CD14-positive monocyte (primary cell): Measurements from ENCODE around the gene KIAA1755. TPM values are rescaled to one million over a fixed set of nuclear protein-coding genes. Genes with fewer than 3 reads are reported as not detected.
A peak's percentile ranks its signal among the peaks of the same experiment; 100 is the strongest.

ENCODE experiments used
- DNase-seq, 3 donors: peaks; one replicate each; pipeline ENCODE4 v3.0.0-alpha.2; 2011 to 2022
- H2AFZ ChIP-seq: 2 replicates; pipeline ENCODE4 v1.6.0; 2012; ENCODE audit warnings: mild to moderate bottlenecking, low read depth, low read length, inconsistent platforms; ENCODE audit not compliant: insufficient read depth, poor library complexity, severe bottlenecking
- H3K27ac ChIP-seq, 2 donors: 1 replicate in 1 of 2; 2 replicates in 1 of 2; pipeline ENCODE4 v1.5.1; 2012 to 2013; ENCODE audit warnings: low read length in 2 of 2, control low read depth in 1 of 2, inconsistent platforms in 1 of 2, low read depth in 1 of 2, mild to moderate bottlenecking in 1 of 2
- H3K27me3 ChIP-seq, 2 donors: one replicate each; pipeline versions ENCODE4 v1.6.0 to v1.6.1; 2011 to 2013; ENCODE audit warnings: low read length in 2 of 2; ENCODE audit not compliant: control insufficient read depth in 2 of 2, insufficient read depth in 2 of 2
- H3K36me3 ChIP-seq, 2 donors: replicated peaks in 1 of 2; 1 replicate in 1 of 2; 2 replicates in 1 of 2; pipeline versions ENCODE4 v1.5.1 to v1.6.1; 2012 to 2013; ENCODE audit warnings: low read length in 2 of 2, control low read depth in 1 of 2, inconsistent platforms in 1 of 2, mild to moderate bottlenecking in 1 of 2; ENCODE audit not compliant: insufficient read depth in 2 of 2, control insufficient read depth in 1 of 2
- H3K4me1 ChIP-seq, 2 donors: 1 replicate in 1 of 2; 2 replicates in 1 of 2; pipeline versions ENCODE4 v1.5.1 to v1.6.1; 2012 to 2013; ENCODE audit warnings: low read length in 2 of 2, control low read depth in 1 of 2, inconsistent platforms in 1 of 2, mild to moderate bottlenecking in 1 of 2, moderate library complexity in 1 of 2; ENCODE audit not compliant: insufficient read depth in 2 of 2, control insufficient read depth in 1 of 2
- H3K4me2 ChIP-seq: replicated peaks from 2 replicates; pipeline ENCODE3; 2012; ENCODE audit warnings: low read length, moderate library complexity, mild to moderate bottlenecking; ENCODE audit not compliant: poor library complexity, severe bottlenecking; ENCODE audit errors: extremely low read depth
- H3K4me3 ChIP-seq, 3 experiments: fragments of 200-600 bp in 1 of 3; sonication (generic) in 1 of 3; replicated peaks in 1 of 3; 1 replicate in 2 of 3; 2 replicates in 1 of 3; pipeline ENCODE4 v1.5.1; 2011 to 2013; ENCODE audit warnings: low read length in 3 of 3, mild to moderate bottlenecking in 3 of 3, control low read depth in 2 of 3, low read depth in 2 of 3, inconsistent platforms in 1 of 3, moderate library complexity in 1 of 3
- H3K79me2 ChIP-seq: 2 replicates; pipeline ENCODE4 v1.6.0; 2012; ENCODE audit warnings: mild to moderate bottlenecking, control low read depth, inconsistent platforms, low read length, moderate library complexity; ENCODE audit not compliant: insufficient read depth
- H3K9ac ChIP-seq: 2 replicates; pipeline ENCODE4 v1.6.0; 2017; ENCODE audit warnings: low read length, mild to moderate bottlenecking; ENCODE audit not compliant: insufficient read depth, poor library complexity, severe bottlenecking
- H3K9me3 ChIP-seq, 2 donors: replicated peaks in 1 of 2; 1 replicate in 1 of 2; 2 replicates in 1 of 2; pipeline versions ENCODE4 v1.5.1 to v1.6.1; 2012 to 2013; ENCODE audit warnings: low read length in 2 of 2, control low read depth in 1 of 2; ENCODE audit not compliant: control insufficient read depth in 1 of 2, insufficient read depth in 1 of 2
- H4K20me1 ChIP-seq: 2 replicates; pipeline ENCODE4 v1.6.0; 2012; ENCODE audit warnings: mild to moderate bottlenecking, low read length, control low read depth, moderate library complexity; ENCODE audit not compliant: insufficient read depth
- H3K27ac Mint-ChIP-seq, 7 donors: one replicate each; pipeline ENCODE4 v1.8.0; 2020; ENCODE audit warnings: mild to moderate bottlenecking in 7 of 7, mixed read lengths in 7 of 7, moderate library complexity in 6 of 7, inconsistent platforms in 2 of 7
- H3K27me3 Mint-ChIP-seq, 3 donors: one replicate each; pipeline ENCODE4 v1.8.0; 2021 to 2022; ENCODE audit warnings: low read depth in 3 of 3, mild to moderate bottlenecking in 3 of 3, mixed read lengths in 3 of 3, moderate library complexity in 3 of 3, inconsistent platforms in 1 of 3
- H3K36me3 Mint-ChIP-seq, 2 donors: one replicate each; pipeline ENCODE4 v1.8.0; 2020; ENCODE audit warnings: mixed read lengths in 2 of 2, inconsistent platforms in 1 of 2, mild to moderate bottlenecking in 1 of 2
- H3K4me1 Mint-ChIP-seq: one replicate; pipeline ENCODE4 v1.8.0; 2020; ENCODE audit warnings: mild to moderate bottlenecking, mixed read lengths
- H3K4me3 Mint-ChIP-seq, 2 donors: one replicate each; pipeline ENCODE4 v1.8.0; 2020; ENCODE audit warnings: mild to moderate bottlenecking in 2 of 2, mixed read lengths in 2 of 2, moderate library complexity in 1 of 2
- H3K9me3 Mint-ChIP-seq, 7 donors: one replicate each; pipeline ENCODE4 v1.8.0; 2020 to 2022; ENCODE audit warnings: mixed read lengths in 7 of 7, mild to moderate bottlenecking in 6 of 7, moderate library complexity in 6 of 7, inconsistent platforms in 2 of 7
- CTCF ChIP-seq: fragments of 200-600 bp; IDR thresholded peaks from one replicate; pipeline ENCODE4 v1.8.0; 2022; ENCODE audit warnings: antibody characterized with exemption, mild to moderate bottlenecking
- WGBS: methylation state at CpG from one replicate; pipeline ENCODE4 v1.1.5; 2013; ENCODE audit warnings: missing lambda C conversion rate; ENCODE audit not compliant: insufficient coverage; 5-methylcytosine and 5-hydroxymethylcytosine counted together
- intact Hi-C, 2 donors: fragments of 100-400 bp; cut with micrococcal nuclease; formaldehyde crosslinking; loops; one replicate each; pipeline versions ENCODE4 v1.15.0 to v1.15.1; 2023
- polyA plus RNA-seq, 3 donors: library from polyadenylated mRNA; depleted of rRNA in 1 of 3; unstranded in 2 of 3; stranded (reverse) in 1 of 3; fragments of 300-500 nt in 2 of 3; fragments of >200 nt in 1 of 3; fragmentation: Illumina TruSeq in 2 of 3; gene quantifications; 1 replicate in 2 of 3; 2 replicates in 1 of 3; pipeline ENCODE4 v1.2.3, GENCODE V29; 2012 to 2021

Gene KIAA1755
- polyA plus RNA-seq, 3 donors = not detected

DNA sequence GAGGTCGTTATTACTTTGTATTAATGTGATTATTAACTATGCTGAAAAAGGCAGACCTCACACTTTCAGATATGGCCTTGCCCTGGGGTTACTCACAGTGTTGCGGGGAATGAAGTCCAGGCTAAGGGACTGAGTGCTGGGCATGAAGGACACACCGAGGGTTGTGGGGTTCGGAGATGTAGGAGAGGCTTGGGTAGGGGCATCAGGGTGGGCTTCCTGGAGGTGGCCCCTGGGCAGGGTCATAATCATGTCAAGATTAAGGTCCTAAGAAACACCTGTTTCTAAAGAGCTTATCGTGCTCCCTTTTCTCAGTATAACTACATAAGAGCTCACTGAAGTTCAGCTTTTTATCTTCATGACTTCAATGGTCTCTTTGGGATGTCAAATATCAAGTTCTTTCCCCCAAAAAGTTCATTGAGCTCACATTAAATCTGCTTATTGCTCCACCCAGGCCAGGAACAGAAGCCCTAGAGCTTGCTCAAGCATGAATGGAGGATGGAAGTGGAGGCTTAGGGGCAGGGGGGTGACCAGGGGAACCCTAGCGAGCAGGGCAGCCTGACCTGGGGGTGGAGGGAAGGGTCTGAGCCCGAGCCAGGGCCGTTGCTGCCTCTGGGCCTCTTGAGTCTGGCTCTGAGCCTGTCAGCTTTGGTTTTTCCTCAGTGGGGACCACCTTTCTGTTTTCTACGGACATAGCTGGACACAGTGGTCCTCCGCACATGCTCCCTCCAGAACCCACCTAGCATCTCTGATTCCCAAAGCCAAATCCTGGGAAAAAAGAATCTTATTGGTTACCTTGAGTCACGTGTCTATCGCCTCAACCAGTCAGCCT, 58.2 kb downstream of the KIAA1755 start:
- Mint-ChIP-seq H3K9me3 (peaks cover 0 to 5% (median under 1%) of the 10 kb centered on the region in 7 donors), H3K27me3 (peaks cover 0 to 3% (median 1%) of the 10 kb centered on the region in 3 donors), H3K27ac (peak overlapping the region in 4 of 7 donors; percentile 9 to 75 (median 26)), H3K4me3 (no peak overlapping the region), H3K36me3 (no peaks in the 10 kb centered on the region), H3K4me1 (peaks cover 53% of the 10 kb centered on the region)
- Histone ChIP-seq H3K79me2 (no peaks in the 10 kb centered on the region), H3K4me3 (no peak overlapping the region), H3K9me3 (no peaks in the 10 kb centered on the region), H4K20me1 (no peaks in the 10 kb centered on the region), H3K27ac (no peak overlapping the region), H2AFZ (no peak overlapping the region), H3K4me1 (peaks cover 33 to 43% of the 10 kb centered on the region in 2 donors), H3K4me2 (no peak overlapping the region), H3K27me3 (no peaks in the 10 kb centered on the region), H3K36me3 (no peaks in the 10 kb centered on the region), H3K9ac (no peak overlapping the region)
- intact Hi-C loops = loop anchor here in 1 of 2 donors (5.0 kb wide), 1 partner anchor 35 kb away; the partner anchor contains the start of gene TGM2
- TF ChIP-seq CTCF = no peak
- WGBS = 98% methylated on average over 8 of the region's 12 CpGs
- DNase-seq = no peak

- Mint-ChIP-seq H3K4me3 (no peak overlapping the region), H3K9me3 (peaks cover 0 to 5% (median 1%) of the 10 kb centered on the region in 7 donors), H3K27ac (peak overlapping the region; percentile 33 to 84 (median 69)), H3K4me1 (peaks cover 57% of the 10 kb centered on the region), H3K36me3 (no peaks in the 10 kb centered on the region), H3K27me3 (peaks cover 0 to 3% (median 1%) of the 10 kb centered on the region in 3 donors)
- Histone ChIP-seq H3K9ac (no peak overlapping the region), H3K79me2 (no peaks in the 10 kb centered on the region), H3K4me2 (no peak overlapping the region), H4K20me1 (no peaks in the 10 kb centered on the region), H3K4me1 (peaks cover 39 to 46% of the 10 kb centered on the region in 2 donors), H3K36me3 (no peaks in the 10 kb centered on the region), H2AFZ (no peak overlapping the region), H3K9me3 (no peaks in the 10 kb centered on the region), H3K27ac (peak overlapping the region in 1 of 2 donors; percentile 37), H3K27me3 (no peaks in the 10 kb centered on the region), H3K4me3 (no peak overlapping the region)
- TF ChIP-seq CTCF = no peak
- 75% methylated on average over 2 of the region's 6 CpGs for WGBS
- peak; percentile 87 to 93 (median 91) for DNase-seq
- intact Hi-C loops = loop anchor here in 1 of 2 donors (5.0 kb wide), 1 partner anchor 34 kb away; the partner anchor contains the start of gene TGM2
Measured at GRCh38 chr20:38201356-38201755, 59.2 kb downstream of the KIAA1755 start.
